Measurements from ENCODE around the gene ENAH.
"Not testable (repeated sequence)": the region's sequence is repeated elsewhere in the genome, so short reads cannot be mapped to it uniquely, and the experiment has no call there.

Gene ENAH

DNA sequence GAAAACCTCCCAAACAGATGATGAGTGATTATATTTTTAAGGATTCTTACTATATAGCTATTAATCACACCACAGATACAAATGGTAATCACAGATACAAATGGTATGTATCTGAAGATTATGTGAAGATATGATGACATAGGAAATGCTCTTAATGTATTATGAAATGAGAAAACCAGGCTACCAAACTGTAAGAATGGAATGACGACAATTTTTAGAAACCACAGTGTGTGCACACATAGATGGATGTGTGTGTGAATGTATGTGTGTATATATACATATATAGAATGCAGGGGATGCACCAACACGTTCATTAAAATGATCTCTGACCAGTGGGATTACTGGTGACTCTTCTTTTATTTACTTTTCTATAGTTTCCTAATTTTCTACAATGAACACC lies 21.5 kb upstream of the ENAH start:
- no peak for DNase-seq (ENCODE audit: low read depth)

DNA sequence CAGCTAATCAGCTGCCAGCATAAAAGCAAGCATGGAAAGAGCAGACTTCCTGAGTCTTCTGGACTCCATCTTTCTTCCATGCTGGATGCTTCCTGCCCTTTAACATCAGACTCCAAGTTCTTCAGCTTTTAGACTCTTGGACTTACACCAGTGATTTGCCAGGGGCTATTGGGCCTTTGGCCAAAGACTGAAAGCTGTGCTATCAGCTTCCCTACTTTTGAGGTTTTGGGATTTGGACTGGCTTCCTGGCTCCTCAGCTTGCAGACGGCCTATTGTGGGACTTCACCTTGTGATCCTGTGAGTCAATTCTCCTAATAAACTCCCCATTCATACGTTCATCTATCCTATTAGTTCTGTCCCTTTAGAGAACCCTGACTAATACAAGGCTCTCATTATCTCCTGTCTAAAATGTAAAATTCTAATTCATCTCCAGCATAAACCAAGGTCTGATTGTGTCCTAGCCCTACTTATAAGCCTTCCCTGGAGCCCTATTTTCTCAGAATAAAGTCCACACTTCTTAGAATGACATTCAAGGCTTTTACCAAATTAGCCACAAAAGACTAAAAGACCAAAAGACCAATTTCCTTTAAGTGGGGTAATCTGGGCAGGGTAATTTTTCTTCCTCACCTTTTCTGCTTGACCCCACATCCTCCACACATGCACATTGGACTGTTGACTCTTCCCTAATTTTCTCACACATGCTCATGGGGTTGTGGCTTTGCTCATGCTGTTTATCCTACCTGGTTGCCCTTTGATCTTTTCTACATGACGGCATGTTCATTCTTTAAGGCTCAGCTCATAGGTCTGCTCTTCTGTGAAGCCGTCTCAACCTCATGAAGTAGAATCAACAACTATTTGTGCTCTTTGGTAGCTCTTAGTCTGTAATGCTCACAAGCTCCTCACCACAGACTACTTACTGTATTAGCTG lies 18.1 kb upstream of the ENAH start:
- DNase-seq (ENCODE audit: low read depth) = no peak

GRCh38 chr1:225670356-225670755 lies 17.4 kb upstream of the ENAH start:
- DNase-seq (ENCODE audit: low read depth) = no peak

- DNase-seq (ENCODE audit: low read depth) = no peak
These were observed 15.3 kb upstream of the ENAH start for GRCh38 chr1:225668222-225668621.

DNA sequence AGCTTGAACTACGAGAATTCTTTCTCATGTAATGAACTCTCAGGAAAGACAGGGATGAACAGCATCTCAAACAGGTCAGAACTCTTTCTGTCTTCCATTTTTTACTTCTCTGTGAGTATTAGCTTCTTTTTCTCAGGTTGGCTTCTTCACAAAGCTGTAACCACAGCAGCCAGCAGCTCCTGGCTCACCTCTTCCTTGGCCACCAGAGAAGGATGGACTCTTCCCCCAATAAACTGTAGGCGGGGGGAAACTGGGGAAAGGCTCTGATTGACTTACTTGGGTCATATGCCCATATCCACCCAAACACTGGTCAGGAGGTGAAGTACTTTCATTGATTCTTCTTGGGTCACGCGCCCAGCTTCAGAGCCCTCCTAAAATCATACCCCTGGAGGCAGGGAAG lies 14.4 kb upstream of the ENAH start:
- no peak for DNase-seq (ENCODE audit: low read depth)

GRCh38 chr1:225666495-225666894 lies 13.6 kb upstream of the ENAH start:
- no peak for DNase-seq (ENCODE audit: low read depth)

- DNase-seq (ENCODE audit: low read depth) = no peak
These were observed 11.8 kb upstream of the ENAH start for GRCh38 chr1:225664762-225665161.

- DNase-seq (ENCODE audit: low read depth) = no peak
These were observed 9.2 kb upstream of the ENAH start for GRCh38 chr1:225662155-225662554.

- no peak for DNase-seq (ENCODE audit: low read depth)
These were observed 7.6 kb upstream of the ENAH start for GRCh38 chr1:225660544-225660946.

GRCh38 chr1:225658041-225658440 lies 5.1 kb upstream of the ENAH start:
- DNase-seq (ENCODE audit: low read depth) = no peak

DNA sequence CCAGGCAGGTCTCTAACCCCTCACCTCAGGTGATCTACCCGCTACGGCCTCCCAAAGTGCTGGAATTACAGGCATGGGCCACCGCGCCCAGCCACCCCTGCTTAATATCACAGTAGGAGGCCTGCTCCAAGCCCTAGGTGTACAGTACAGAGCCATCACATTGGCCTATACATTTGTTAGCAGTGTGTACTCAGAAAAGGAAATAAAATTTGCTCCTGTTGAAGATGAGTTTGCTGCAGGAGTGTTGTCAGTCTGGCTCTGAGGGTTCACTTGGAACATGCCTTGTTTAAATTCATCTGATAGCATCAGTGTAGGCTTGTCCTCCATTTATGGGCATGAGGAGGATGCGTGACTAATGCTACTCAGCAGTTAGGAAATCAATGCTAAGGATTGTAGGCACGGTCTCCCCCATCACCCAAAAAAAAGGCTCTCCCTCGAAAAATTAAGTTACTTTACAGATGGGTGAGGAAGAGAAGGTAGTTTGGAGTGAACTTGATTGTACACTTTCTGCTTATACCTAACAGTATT lies 4.6 kb upstream of the ENAH start:
- no peak for DNase-seq (ENCODE audit: low read depth)

DNA sequence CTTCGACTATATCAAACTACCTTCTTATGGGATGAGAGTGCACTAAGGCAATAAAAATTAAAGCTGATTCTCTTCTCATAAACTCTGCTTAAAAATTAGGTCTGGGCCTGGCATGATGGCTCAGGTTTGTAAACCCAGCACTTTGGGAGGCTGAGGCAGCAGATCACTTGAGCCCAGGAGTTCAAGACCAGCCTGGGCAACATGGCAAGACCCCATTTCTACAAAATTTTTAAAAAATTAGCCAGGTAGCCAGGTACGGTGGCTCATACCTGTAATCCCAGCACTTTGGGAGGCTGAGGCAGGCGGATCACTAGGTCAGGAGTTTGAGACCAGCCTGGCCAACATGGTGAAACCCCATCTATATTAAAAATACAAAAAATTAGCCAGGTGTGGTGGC lies 3.3 kb upstream of the ENAH start:
- not testable (repeated sequence) for DNase-seq (ENCODE audit: low read depth)

- no peak for DNase-seq (ENCODE audit: low read depth)
These were observed 2.8 kb upstream of the ENAH start for GRCh38 chr1:225655509-225656258.

DNA sequence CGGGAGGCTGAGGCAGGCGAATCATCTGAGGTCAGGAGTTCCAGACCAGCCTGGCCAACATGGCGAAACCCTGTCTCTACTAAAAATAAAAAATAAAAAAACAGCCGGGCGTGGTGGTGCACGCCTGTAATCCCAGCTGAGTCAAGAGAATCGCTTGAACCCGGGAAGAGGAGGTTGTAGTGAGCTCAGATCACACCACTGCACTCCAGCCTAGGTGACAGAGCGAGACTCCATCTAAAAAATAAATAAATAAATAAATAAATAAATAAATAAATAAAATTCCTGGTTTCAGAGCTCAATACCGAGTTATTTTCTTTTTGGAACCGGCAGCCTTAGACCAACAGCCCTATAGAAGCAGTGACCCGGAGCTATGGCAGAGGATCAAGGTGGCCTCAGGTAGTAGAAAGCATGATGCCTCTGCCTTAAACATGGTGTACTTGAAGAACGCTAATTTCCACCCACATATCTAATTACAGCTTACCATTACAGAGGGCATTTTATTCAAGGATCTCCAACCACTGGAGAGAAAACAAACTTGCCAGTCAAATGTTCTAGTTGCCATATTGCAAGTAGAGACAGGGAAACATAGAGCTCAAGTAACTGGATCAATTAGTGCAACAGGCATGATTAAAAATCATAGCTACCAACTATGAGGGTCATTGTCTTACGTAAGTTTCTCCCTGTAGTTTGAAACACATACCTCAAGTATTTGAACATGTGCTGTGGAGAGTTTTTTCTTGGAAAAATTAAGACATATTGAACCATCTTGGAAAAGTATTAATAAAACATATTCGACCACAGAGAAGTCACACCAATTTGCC lies 2.0 kb upstream of the ENAH start:
- DNase-seq (ENCODE audit: low read depth) = no peak

DNA sequence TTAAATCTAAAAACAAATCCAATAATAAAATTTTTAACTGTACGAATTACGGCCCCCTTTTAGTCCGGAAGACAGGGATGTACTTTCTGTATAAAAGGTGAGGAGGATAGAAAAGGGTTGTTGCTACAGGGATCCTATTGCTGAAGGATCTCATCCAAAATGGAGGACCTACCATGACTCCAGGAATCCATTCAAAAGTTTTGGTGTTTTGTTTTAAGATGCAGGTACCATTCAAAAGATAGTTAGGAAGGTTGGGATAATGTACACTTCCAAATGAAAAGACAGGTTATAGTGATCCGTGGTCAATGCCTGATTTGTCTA lies 1.3 kb upstream of the ENAH start:
- DNase-seq (ENCODE audit: low read depth) = no peak

DNA sequence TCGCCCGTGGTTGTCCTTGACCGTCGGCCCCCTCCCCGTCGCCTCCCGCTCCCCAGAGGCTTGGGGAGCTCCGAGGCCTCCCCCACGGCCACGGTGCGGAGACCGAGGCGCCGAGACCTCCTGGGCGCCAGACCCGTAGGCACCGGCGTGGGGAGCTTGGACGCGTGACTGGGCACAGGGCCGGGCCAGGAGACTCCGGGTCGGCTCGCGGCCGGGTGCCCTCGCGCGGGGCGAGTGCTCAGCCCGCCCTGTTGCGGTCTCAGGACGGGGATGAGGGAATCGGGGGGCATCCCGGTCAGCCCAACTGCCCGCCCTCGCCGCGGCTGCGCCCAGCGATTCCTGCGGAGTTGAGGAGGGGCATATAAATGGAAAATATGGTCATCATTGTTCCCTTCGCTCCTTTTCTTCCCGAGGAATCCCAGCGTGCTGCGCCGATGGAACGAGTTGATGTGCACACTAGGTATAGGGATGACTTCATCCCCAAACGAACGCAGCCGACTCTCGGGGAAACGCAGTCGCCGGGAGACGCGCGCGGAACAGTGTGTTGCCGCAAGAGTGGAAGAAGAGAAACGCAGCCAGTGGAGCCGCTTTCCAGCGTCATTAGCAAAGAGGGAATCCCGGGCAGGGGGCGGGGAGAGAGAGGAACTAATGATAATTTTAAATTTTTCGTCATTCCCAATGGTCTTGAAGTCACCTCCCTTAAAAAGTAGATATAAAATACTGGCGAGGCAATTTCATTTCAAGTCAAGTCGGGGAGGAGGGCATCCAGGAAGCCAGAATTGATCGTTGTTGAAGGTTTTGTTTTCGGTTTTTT lies 747 bp upstream of the ENAH start:
- no peak for DNase-seq (ENCODE audit: low read depth)

DNA sequence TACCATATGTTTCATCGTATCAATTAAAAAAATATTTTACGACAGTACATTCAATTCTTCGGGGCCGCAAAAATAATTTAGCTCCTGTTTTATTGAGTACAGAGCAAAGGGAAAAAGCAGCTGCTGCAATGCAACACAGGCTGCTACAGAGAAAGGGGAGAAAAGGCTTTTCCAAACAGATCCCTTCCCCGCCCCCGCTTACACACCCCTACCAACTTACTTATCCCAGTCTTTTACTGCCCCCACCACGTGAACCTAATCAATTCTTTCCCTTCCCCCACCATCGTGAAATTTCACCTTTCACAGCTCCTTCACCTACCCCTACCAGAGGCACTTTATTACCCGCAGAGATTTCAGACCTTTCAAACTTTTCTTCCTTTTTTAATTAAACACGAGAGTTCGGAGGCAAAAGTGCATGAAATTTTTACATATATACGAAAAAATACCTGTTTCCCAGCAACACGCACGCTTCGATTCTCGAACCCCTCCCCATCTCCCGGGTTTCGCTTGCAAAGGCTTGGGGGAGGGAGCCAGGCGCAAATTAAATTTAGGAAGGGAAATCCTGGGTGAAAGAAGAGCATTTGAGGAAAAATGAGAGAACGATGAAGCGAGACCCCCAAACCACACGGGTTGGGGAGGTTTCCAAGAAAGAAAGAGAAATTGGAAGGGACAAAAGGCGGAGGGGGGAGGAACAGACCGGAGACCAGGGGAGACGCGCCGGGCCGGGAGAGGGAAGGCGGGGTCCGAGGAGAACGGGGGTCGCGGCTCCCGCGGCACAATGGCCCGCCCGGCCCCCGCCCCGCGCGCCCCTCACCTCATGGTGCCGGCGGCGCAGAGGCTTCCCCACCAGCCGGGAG lies 823 bp downstream of the ENAH start:
- no peak for DNase-seq (ENCODE audit: low read depth)

DNA sequence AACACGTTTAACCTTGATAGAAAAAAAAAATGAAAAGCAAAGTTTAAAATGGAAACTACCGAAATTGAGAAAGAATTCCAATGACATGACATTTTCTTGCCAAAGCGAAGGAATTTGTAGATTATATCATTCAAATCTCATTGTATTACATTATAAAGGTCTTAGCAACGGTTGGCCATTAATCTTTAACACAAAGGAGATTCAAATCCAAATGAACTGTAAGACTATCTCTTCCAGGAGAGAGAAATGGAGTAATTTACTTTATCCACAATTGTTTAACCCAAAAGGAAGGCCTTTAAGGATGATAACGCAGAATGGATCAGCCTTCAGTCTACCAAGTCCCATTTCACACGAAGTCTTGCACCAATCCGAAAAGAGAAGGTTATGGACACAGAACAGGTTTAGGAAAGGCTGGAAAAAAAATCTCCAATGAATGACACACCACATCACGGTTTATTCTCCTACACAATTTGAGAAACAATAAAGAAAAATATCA lies 1.5 kb downstream of the ENAH start:
- no peak for DNase-seq (ENCODE audit: low read depth)

DNA sequence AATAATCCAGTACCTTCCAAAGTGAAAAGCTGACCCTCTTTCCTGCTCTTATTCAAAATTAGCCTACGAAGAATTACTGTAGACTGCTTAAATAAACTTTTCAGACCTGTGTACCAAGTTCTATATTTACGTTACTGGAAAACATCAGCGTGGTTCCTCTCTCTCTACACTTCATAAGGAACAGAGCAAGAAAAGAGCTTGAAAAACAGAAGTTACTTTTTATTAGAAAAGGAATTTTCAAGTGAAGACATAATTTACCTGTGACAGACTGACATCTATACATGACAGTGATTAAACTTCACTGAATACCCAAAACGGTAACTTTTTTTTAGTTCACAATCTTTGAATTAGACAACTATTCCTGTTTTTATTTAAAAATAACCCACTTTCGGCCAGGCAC lies 2.7 kb downstream of the ENAH start:
- DNase-seq (ENCODE audit: low read depth) = no peak

DNA sequence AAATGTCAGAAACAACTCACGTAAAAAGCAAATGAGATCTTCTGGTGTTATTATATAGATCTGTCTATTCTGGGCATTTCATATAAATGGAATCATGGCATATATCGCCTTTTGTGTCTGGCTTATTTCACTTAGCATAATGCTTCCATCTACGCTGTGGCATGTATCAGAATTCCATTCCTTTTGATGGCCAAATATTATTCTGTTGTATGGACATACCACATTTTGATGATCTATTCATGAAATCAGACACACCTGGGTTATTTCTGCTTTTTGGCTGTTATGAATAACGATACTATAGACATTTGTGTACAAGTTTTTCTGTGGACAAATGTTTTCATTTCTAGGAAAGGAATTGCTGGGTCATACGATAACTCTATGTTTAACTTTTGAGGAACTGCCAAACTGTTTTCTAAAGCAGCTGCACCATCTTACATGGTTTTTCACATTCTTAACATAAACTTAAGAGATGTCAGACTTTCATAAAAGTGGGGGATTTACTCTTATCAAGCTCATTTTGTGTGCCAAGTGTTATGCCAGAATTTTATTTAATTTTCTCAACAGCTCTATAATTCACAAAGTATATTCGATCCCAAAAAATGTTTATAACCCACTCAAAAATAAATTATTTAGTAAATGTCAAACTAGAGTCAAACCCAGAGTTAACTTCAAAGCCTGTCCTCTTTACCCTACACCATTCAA lies 7.6 kb downstream of the ENAH start:
- no peak for DNase-seq (ENCODE audit: low read depth)

All from activated T-cell treated with anti-CD3 and anti-CD28 coated beads for 1 hour (primary cell).